Measurements from ENCODE around the gene STK38. TPM values are rescaled to one million over a fixed set of nuclear protein-coding genes. Genes with fewer than 3 reads are reported as not detected.

Gene STK38
- total RNA-seq, 1 experiment from 2014 or later: 25.7 TPM

- H4K20me1 ChIP-seq (ENCODE audit: low read length): no peaks in the 10 kb centered on the region
- H2AFZ ChIP-seq (ENCODE audit: low read length): no peak overlapping the region
- DNase-seq (no peak), ATAC-seq (no peak)
- H3K9ac ChIP-seq (ENCODE audit: low read length): no peak overlapping the region
- no peak overlapping the region for H3K4me2 ChIP-seq (ENCODE audit: low read length)
- H3K27me3 ChIP-seq (ENCODE audit: low read length): no peaks in the 10 kb centered on the region
- no peaks in the 10 kb centered on the region for H3K9me3 ChIP-seq (ENCODE audit: low read length)
- H3K4me1 ChIP-seq (ENCODE audit: insufficient read depth, low read length): peaks cover 4% of the 10 kb centered on the region; the same call in 1 of the 2 replicates
- CTCF ChIA-PET: no interaction called here
- H3K36me3 ChIP-seq (ENCODE audit: low read depth, low read length): peaks cover 31% of the 10 kb centered on the region
- intact Hi-C loops (cut with micrococcal nuclease): no loop called here
- no peaks in the 10 kb centered on the region for H3K9me2 ChIP-seq (replicated peaks; ENCODE audit: low read length)
- POLR2A ChIA-PET (ENCODE audit: unreplicated experiment): no interaction called here
- no peak overlapping the region for H3K4me3 ChIP-seq (ENCODE audit: low read length)
- H3K27ac ChIP-seq (ENCODE audit: low read length): no peak overlapping the region
- no peaks in the 10 kb centered on the region for H3F3A ChIP-seq (ENCODE audit: low read length, unreplicated experiment)
- BruUV-seq (replicated peaks): no TSS peak
- no peaks in the 10 kb centered on the region for H3K79me2 ChIP-seq (ENCODE audit: low read length)
- TF ChIP-seq EZH2phosphoT487 (IDR thresholded peaks at IDR 0.05; ENCODE audit: borderline replicate concordance, low read length) (no peak), EZH2 (IDR thresholded peaks at IDR 0.05; ENCODE audit: low read length, unreplicated experiment) (no peak)
- TF ChIP-seq, protein P1, sequence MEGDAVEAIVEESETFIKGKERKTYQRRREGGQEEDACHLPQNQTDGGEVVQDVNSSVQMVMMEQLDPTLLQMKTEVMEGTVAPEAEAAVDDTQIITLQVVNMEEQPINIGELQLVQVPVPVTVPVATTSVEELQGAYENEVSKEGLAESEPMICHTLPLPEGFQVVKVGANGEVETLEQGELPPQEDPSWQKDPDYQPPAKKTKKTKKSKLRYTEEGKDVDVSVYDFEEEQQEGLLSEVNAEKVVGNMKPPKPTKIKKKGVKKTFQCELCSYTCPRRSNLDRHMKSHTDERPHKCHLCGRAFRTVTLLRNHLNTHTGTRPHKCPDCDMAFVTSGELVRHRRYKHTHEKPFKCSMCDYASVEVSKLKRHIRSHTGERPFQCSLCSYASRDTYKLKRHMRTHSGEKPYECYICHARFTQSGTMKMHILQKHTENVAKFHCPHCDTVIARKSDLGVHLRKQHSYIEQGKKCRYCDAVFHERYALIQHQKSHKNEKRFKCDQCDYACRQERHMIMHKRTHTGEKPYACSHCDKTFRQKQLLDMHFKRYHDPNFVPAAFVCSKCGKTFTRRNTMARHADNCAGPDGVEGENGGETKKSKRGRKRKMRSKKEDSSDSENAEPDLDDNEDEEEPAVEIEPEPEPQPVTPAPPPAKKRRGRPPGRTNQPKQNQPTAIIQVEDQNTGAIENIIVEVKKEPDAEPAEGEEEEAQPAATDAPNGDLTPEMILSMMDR (conservative IDR thresholded peaks at IDR 0.05; ENCODE audit: low read depth, low read length): no peak
These were observed 30.7 kb downstream of the STK38 start for GRCh38 chr6:36516559-36516958.

DNA sequence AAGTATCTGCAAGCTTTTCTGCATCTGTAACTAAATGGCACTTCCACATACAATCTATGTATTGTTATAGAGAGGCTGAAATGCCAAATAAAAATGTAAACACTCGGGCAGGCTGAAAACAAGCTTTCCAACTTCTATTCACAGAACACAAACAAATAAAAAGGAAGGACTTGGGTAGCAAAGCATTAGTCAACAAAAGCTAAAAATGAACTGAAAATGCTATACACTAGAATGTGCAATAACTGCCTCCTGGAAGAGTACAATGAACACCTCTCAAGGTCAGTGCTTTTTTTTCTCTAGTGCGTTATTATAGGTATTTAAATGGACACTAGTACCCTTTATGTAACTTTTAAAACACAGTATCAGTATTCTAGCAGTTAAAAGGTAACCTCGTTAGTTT is 31.4 kb downstream of the STK38 start:
- H2AFZ ChIP-seq (ENCODE audit: low read length): no peak overlapping the region
- CTCF ChIA-PET: no interaction called here
- H3K4me3 ChIP-seq (ENCODE audit: low read length): no peak overlapping the region
- H3K9me3 ChIP-seq (ENCODE audit: low read length): no peaks in the 10 kb centered on the region
- peaks cover 26% of the 10 kb centered on the region for H3K36me3 ChIP-seq (ENCODE audit: low read depth, low read length)
- DNase-seq (no peak), ATAC-seq (no peak)
- H3K79me2 ChIP-seq (ENCODE audit: low read length): no peaks in the 10 kb centered on the region
- intact Hi-C loops (cut with micrococcal nuclease): no loop called here
- H3F3A ChIP-seq (ENCODE audit: low read length, unreplicated experiment): no peaks in the 10 kb centered on the region
- no peak overlapping the region for H3K9ac ChIP-seq (ENCODE audit: low read length)
- no peaks in the 10 kb centered on the region for H3K27me3 ChIP-seq (ENCODE audit: low read length)
- TF ChIP-seq EZH2 (IDR thresholded peaks at IDR 0.05; ENCODE audit: low read length, unreplicated experiment): no peak
- TF ChIP-seq, protein P1 (conservative IDR thresholded peaks at IDR 0.05; ENCODE audit: low read depth, low read length): no peak
- no peak for TF ChIP-seq EZH2phosphoT487 (IDR thresholded peaks at IDR 0.05; ENCODE audit: borderline replicate concordance, low read length)
- POLR2A ChIA-PET (ENCODE audit: unreplicated experiment): interaction anchor here (0.7 kb wide), 1 partner anchor 10 kb away, joined by 4 read pairs; no protein-coding TSS in a partner anchor
- H3K9me2 ChIP-seq (replicated peaks; ENCODE audit: low read length): no peaks in the 10 kb centered on the region
- BruUV-seq (replicated peaks): no TSS peak
- peaks cover 4% of the 10 kb centered on the region; the same call in 1 of the 2 replicates for H3K4me1 ChIP-seq (ENCODE audit: insufficient read depth, low read length)
- H3K27ac ChIP-seq (ENCODE audit: low read length): no peak overlapping the region
- no peaks in the 10 kb centered on the region for H4K20me1 ChIP-seq (ENCODE audit: low read length)
- no peak overlapping the region for H3K4me2 ChIP-seq (ENCODE audit: low read length)

GRCh38 chr6:36514554-36515456 is 32.5 kb downstream of the STK38 start:
- Histone ChIP-seq H3K27me3 (ENCODE audit: low read length) (no peaks in the 10 kb centered on the region), H3K27ac (ENCODE audit: low read length) (no peak overlapping the region), H3K79me2 (ENCODE audit: low read length) (no peaks in the 10 kb centered on the region), H3K9me3 (ENCODE audit: low read length) (no peaks in the 10 kb centered on the region), H3K4me3 (ENCODE audit: low read length) (no peak overlapping the region), H3K9me2 (replicated peaks; ENCODE audit: low read length) (no peaks in the 10 kb centered on the region), H4K20me1 (ENCODE audit: low read length) (no peaks in the 10 kb centered on the region), H2AFZ (ENCODE audit: low read length) (no peak overlapping the region), H3K4me2 (ENCODE audit: low read length) (no peak overlapping the region), H3F3A (ENCODE audit: low read length, unreplicated experiment) (no peaks in the 10 kb centered on the region), H3K36me3 (ENCODE audit: low read depth, low read length) (peaks cover 18% of the 10 kb centered on the region), H3K4me1 (ENCODE audit: insufficient read depth, low read length) (peaks cover 4% of the 10 kb centered on the region; the same call in 1 of the 2 replicates), H3K9ac (ENCODE audit: low read length) (no peak overlapping the region)
- TF ChIP-seq, protein P1 (conservative IDR thresholded peaks at IDR 0.05; ENCODE audit: low read depth, low read length): no peak
- no peak for TF ChIP-seq EZH2 (IDR thresholded peaks at IDR 0.05; ENCODE audit: low read length, unreplicated experiment)
- no TSS peak for BruUV-seq (replicated peaks)
- DNase-seq (no peak), ATAC-seq (no peak)
- intact Hi-C loops (cut with micrococcal nuclease): no loop called here
- ChIA-PET POLR2A (ENCODE audit: unreplicated experiment) (no interaction called here), CTCF (no interaction called here)
